HS-27A (cell line): ENCODE results near the gene TIMP3.

Experiments
- DNase-seq: peaks from one replicate; pipeline ENCODE4 v3.0.0-alpha.2; 2012; ENCODE audit warnings: low read depth, missing footprints

TIMP3 gene

GRCh38 chr22:32808038-32808445, 6.5 kb downstream of the TIMP3 start:
- no peak for DNase-seq

- no peak for DNase-seq
Measured at GRCh38 chr22:32809786-32810554, 8.5 kb downstream of the TIMP3 start.

- no peak for DNase-seq
Measured at GRCh38 chr22:32810555-32811133, 9.1 kb downstream of the TIMP3 start.

GRCh38 chr22:32811788-32812545, 10.5 kb downstream of the TIMP3 start:
- DNase-seq = no peak

GRCh38 chr22:32814285-32814860, 12.9 kb downstream of the TIMP3 start:
- DNase-seq = no peak

- no peak for DNase-seq
Measured at GRCh38 chr22:32815059-32815458, 13.6 kb downstream of the TIMP3 start.

GRCh38 chr22:32815943-32816342, 14.4 kb downstream of the TIMP3 start:
- DNase-seq = no peak

GRCh38 chr22:32817137-32817730, 15.7 kb downstream of the TIMP3 start:
- DNase-seq = no peak

- DNase-seq = no peak
Measured at GRCh38 chr22:32818446-32819115, 17.1 kb downstream of the TIMP3 start.

- no peak for DNase-seq
Measured at GRCh38 chr22:32819120-32819519, 17.6 kb downstream of the TIMP3 start.

- no peak for DNase-seq
Measured at GRCh38 chr22:32820131-32821119, 18.9 kb downstream of the TIMP3 start.

- no peak for DNase-seq
Measured at GRCh38 chr22:32822179-32822877, 20.8 kb downstream of the TIMP3 start.

- no peak for DNase-seq
Measured at GRCh38 chr22:32823024-32823730, 21.7 kb downstream of the TIMP3 start.

- DNase-seq = no peak
Measured at GRCh38 chr22:32824531-32825312, 23.2 kb downstream of the TIMP3 start.

- no peak for DNase-seq
Measured at GRCh38 chr22:32826537-32826936, 25.0 kb downstream of the TIMP3 start.

GRCh38 chr22:32827049-32827602, 25.6 kb downstream of the TIMP3 start:
- DNase-seq = no peak

- DNase-seq = no peak
Measured at GRCh38 chr22:32828150-32828549, 26.6 kb downstream of the TIMP3 start.

GRCh38 chr22:32828561-32828960, 27.1 kb downstream of the TIMP3 start:
- DNase-seq = no peak
